Immature natural killer cell (primary cell): ENCODE results near the gene SIK2. TPM values are rescaled to one million over a fixed set of nuclear protein-coding genes. Genes with fewer than 3 reads are reported as not detected.

ENCODE experiments used
- DNase-seq, 3 donors: peaks; one replicate each; pipeline ENCODE4 v3.0.0; 2022; ENCODE audit warnings: mixed read lengths in 1 of 3
- H3K27ac Mint-ChIP-seq, 6 donors: one replicate each; pipeline ENCODE4 v1.8.0; 2020; ENCODE audit warnings: mixed read lengths in 6 of 6, mild to moderate bottlenecking in 5 of 6, inconsistent platforms in 4 of 6, moderate library complexity in 3 of 6
- H3K27me3 Mint-ChIP-seq, 3 donors: one replicate each; pipeline ENCODE4 v1.8.0; 2020 to 2021; ENCODE audit warnings: low read depth in 3 of 3, mild to moderate bottlenecking in 3 of 3, mixed read lengths in 3 of 3, moderate library complexity in 3 of 3, inconsistent platforms in 1 of 3
- H3K36me3 Mint-ChIP-seq, 3 donors: one replicate each; pipeline ENCODE4 v1.8.0; 2020; ENCODE audit warnings: mixed read lengths in 3 of 3, inconsistent platforms in 2 of 3, mild to moderate bottlenecking in 2 of 3
- H3K4me1 Mint-ChIP-seq, 2 donors: one replicate each; pipeline ENCODE4 v1.8.0; 2020; ENCODE audit warnings: inconsistent platforms in 2 of 2, mild to moderate bottlenecking in 2 of 2, mixed read lengths in 2 of 2, moderate library complexity in 1 of 2
- H3K4me3 Mint-ChIP-seq, 5 donors: one replicate each; pipeline ENCODE4 v1.8.0; 2020; ENCODE audit warnings: mild to moderate bottlenecking in 5 of 5, mixed read lengths in 5 of 5, inconsistent platforms in 3 of 5, moderate library complexity in 3 of 5
- H3K9me3 Mint-ChIP-seq, 6 donors: one replicate each; pipeline ENCODE4 v1.8.0; 2020; ENCODE audit warnings: mild to moderate bottlenecking in 6 of 6, mixed read lengths in 6 of 6, inconsistent platforms in 4 of 6, moderate library complexity in 3 of 6
- polyA plus RNA-seq, 3 donors: library from polyadenylated mRNA; unstranded; fragments of 300-500 nt; fragmentation: Illumina TruSeq; gene quantifications; one replicate each; pipeline ENCODE4 v1.2.3, GENCODE V29; 2021

The SIK2 gene
- polyA plus RNA-seq, 3 donors from 2014 or later: 0.04 to 0.38 (median 0.13) TPM

DNA sequence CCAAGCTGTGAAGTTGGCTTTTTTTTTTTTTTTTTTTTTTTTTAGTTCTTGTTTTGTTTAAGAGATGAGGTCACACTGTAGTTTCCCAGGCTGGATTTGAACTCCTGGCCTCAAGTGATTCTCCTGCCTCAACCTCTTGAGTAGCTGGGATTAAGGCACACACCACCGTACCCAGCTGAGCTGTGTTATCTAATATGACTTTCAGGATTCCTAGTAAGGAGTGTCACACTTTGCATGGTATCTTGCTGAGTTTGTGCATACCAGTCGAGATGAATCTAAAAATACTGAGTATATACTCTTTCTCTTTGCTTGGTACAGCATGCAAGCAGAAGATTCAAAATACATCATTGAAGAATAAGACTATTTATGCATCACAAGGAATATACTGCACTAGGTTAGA, 58.6 kb downstream of the SIK2 start:
- Mint-ChIP-seq H3K4me3 (no peak overlapping the region), H3K36me3 (peaks cover 0 to 13% (median 0%) of the 10 kb centered on the region in 3 donors), H3K27me3 (no peaks in the 10 kb centered on the region), H3K4me1 (no peaks in the 10 kb centered on the region), H3K27ac (no peak overlapping the region), H3K9me3 (no peaks in the 10 kb centered on the region)
- no peak for DNase-seq

DNA sequence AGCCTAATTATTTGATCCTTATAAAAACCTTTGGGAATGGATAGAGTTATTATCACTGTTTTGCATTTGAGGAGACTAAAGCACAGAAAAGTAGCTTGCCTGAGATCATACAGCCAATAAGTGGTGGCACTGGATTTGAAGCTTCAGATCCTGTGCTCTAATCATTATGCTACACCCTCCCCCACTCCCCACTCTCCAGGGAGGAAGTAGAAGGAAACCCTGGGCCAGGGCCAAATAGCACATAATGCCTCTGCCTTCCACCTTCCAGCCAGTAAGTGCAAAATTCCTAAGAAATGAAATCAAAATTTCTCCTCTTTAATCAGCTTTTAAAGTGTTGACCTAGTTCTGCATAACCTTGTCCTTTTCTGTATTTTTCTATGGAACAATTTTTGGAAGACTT, 61.6 kb downstream of the SIK2 start:
- Mint-ChIP-seq H3K9me3 (no peaks in the 10 kb centered on the region), H3K4me1 (no peaks in the 10 kb centered on the region), H3K27ac (no peak overlapping the region), H3K27me3 (no peaks in the 10 kb centered on the region), H3K36me3 (peaks cover 0 to 13% (median 5%) of the 10 kb centered on the region in 3 donors), H3K4me3 (no peak overlapping the region)
- no peak for DNase-seq

DNA sequence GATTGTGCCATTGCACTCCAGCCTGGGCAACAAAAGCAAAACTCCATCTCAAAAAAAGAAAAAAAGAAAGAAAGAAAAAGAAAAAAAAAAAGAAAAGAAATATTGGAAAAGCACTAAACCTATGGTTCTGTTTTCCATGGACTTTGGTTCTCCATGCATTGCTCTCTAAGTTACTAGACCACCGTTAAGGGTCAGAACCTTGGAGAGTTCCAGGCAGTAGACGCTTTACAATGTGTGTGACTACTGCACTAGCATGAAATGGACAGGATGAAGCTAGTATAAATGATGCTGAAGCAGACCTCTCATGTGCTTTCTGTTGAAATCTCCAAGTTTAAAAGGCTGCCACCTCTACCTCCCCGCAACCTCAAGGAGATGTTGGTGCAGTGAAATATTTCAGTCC, 63.5 kb downstream of the SIK2 start:
- DNase-seq: no peak

DNA sequence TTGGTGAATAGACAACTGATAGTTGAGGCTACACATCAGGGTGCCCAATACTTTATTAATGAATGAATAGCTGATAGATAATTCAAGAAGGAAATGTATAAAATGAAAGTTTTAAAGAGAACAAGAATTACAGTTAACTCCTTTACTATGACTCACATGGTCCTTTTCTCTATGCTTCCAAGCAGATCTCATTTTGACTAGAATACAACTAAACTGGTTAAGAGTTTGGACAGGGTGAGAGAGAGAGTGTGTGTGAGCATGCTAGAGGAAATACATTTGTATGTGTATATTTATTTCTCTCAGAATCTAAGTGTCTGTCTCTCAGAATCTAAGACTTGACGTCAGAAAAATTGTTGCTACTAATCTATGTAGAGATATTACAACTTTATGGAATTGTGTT, 66.7 kb downstream of the SIK2 start:
- H3K9me3 Mint-ChIP-seq: no peaks in the 10 kb centered on the region
- no peak for DNase-seq
- no peak overlapping the region for H3K4me3 Mint-ChIP-seq
- no peak overlapping the region for H3K27ac Mint-ChIP-seq
- H3K36me3 Mint-ChIP-seq: peaks cover 0 to 13% (median 11%) of the 10 kb centered on the region in 3 donors
- no peaks in the 10 kb centered on the region for H3K27me3 Mint-ChIP-seq
- H3K4me1 Mint-ChIP-seq: peaks cover 0 to 6% of the 10 kb centered on the region in 2 donors

More for the DNA sequence above, 63.5 kb downstream of the SIK2 start:
- Mint-ChIP-seq H3K4me3 (no peak overlapping the region), H3K27me3 (no peaks in the 10 kb centered on the region), H3K27ac (no peak overlapping the region), H3K9me3 (no peaks in the 10 kb centered on the region), H3K4me1 (no peaks in the 10 kb centered on the region), H3K36me3 (peaks cover 0 to 13% (median 5%) of the 10 kb centered on the region in 3 donors)

DNA sequence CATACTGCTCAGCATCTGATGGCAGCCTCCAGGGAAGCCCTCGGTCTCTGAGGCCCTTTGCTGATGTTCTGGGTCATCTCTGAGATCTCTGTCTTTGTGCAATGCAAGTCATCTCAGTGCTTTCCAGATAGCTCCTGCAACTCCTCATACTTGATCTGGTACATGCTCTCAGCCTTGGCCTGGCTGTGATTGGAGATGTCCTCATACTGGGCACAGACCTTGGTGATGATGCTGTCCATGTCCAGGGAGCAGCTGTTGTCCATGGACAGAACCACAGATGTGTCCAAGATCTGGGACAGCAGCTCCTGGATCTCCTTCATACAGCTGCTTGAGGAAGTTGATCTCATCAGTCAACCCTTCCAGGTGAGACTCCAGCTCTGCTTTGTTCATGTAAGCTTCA, 69.1 kb downstream of the SIK2 start:
- peaks cover 2 to 6% of the 10 kb centered on the region in 2 donors for H3K4me1 Mint-ChIP-seq
- H3K27me3 Mint-ChIP-seq: no peaks in the 10 kb centered on the region
- H3K27ac Mint-ChIP-seq: no peak overlapping the region
- no peaks in the 10 kb centered on the region for H3K9me3 Mint-ChIP-seq
- H3K4me3 Mint-ChIP-seq: no peak overlapping the region
- DNase-seq: no peak
- H3K36me3 Mint-ChIP-seq: peaks cover 9 to 30% (median 26%) of the 10 kb centered on the region in 3 donors

DNA sequence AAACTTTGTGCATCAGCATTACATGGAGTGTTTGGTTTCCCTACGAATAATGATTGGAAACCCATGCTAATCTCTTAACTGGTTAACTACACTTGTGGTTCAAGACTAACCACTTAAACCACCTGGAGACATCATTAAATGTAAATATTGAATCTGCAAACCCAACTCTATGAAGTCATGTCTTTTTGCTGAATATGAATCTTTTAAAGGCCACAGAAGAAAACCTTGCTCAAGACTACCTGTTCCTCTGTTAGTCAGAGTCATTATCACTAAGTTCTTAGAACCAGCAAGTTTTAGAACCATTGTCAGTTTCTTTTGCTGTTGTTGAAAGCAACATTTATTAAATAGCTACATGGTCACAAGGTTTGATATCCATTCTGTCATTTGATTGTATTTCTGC, 70.7 kb downstream of the SIK2 start:
- no peaks in the 10 kb centered on the region for H3K9me3 Mint-ChIP-seq
- H3K27ac Mint-ChIP-seq: no peak overlapping the region
- DNase-seq: no peak
- no peak overlapping the region for H3K4me3 Mint-ChIP-seq
- peaks cover 2 to 6% of the 10 kb centered on the region in 2 donors for H3K4me1 Mint-ChIP-seq
- H3K36me3 Mint-ChIP-seq: peaks cover 11 to 34% (median 26%) of the 10 kb centered on the region in 3 donors
- no peaks in the 10 kb centered on the region for H3K27me3 Mint-ChIP-seq

DNA sequence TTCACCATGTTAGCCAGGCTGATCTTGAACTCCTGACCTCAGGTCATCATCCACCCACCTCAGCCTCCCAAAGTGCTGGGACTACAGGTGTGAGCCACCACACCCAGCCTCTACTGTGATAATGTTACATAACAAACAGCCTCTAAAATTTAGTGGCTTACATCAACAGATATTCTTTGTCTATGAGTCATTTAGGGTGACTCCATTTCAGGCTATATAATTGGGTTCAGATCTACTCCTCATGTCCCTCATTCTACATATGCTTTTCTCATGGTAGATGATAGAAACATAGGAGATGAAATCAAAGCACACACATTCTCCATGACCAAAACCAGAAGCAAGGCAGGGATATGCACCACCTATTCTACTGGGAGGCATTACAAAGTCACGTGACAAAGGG, 72.7 kb downstream of the SIK2 start:
- no peaks in the 10 kb centered on the region for H3K9me3 Mint-ChIP-seq
- peaks cover 2 to 6% of the 10 kb centered on the region in 2 donors for H3K4me1 Mint-ChIP-seq
- H3K27ac Mint-ChIP-seq: no peak overlapping the region
- no peaks in the 10 kb centered on the region for H3K27me3 Mint-ChIP-seq
- no peak for DNase-seq
- H3K4me3 Mint-ChIP-seq: no peak overlapping the region
- peaks cover 11 to 37% (median 24%) of the 10 kb centered on the region in 3 donors for H3K36me3 Mint-ChIP-seq

DNA sequence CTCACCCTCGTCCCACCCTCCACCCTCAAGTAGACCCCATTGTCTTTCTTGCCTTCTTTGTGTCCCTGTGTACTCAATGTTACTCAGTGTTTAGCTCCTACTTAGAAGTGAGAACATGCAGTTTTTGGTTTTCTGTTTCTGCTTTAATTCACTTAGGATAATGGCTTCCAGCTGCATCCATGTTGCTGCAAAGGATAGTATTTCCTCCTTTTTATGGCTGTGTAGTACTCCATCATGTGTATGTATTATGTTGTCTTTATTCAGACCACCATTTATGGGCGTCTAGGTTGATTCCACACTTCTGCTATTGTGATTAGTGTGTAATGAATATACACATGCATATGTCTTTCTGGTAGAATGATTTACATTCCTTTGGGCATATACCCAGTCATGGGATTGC, 73.6 kb downstream of the SIK2 start:
- H3K4me1 Mint-ChIP-seq: peaks cover 2 to 6% of the 10 kb centered on the region in 2 donors
- H3K4me3 Mint-ChIP-seq: no peak overlapping the region
- H3K36me3 Mint-ChIP-seq: peaks cover 11 to 37% (median 24%) of the 10 kb centered on the region in 3 donors
- H3K9me3 Mint-ChIP-seq: no peaks in the 10 kb centered on the region
- no peak for DNase-seq
- no peaks in the 10 kb centered on the region for H3K27me3 Mint-ChIP-seq
- no peak overlapping the region for H3K27ac Mint-ChIP-seq

DNA sequence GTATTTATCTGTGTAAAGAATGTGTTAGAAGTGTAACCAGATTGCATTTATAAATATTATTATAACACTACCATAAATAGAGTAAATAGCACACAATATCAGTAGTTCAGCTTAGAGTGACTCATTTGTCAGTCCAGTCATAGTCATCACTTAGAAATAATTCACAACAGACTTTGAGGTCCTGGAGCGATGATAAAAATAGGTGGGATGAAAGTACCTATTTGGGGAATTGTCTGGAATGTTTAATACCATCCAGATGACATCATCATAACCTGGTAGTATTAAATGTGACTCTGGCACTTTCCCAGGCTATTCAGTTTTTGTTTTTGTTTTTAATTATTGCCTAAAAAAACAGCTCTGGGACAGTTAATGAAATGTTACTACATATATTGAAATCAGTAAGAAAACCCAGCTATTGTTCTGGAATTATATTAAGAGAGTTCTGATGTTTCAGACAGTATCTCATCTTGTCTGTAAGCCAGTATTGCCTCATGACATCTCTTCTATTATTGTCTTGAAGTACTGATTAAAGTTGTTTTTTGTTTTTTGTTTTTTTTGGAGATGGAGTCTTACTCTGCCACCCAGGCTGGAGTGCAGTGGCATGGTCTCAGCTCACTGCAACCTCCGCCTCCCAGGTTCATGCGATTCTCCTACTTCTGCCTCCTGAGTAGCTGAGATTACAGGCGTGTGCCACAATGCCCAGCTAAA, 74.8 kb downstream of the SIK2 start:
- H3K4me3 Mint-ChIP-seq: no peak overlapping the region
- no peaks in the 10 kb centered on the region for H3K27me3 Mint-ChIP-seq
- DNase-seq: no peak
- peaks cover 2 to 6% of the 10 kb centered on the region in 2 donors for H3K4me1 Mint-ChIP-seq
- no peaks in the 10 kb centered on the region for H3K9me3 Mint-ChIP-seq
- peaks cover 11 to 29% (median 18%) of the 10 kb centered on the region in 3 donors for H3K36me3 Mint-ChIP-seq
- H3K27ac Mint-ChIP-seq: no peak overlapping the region

DNA sequence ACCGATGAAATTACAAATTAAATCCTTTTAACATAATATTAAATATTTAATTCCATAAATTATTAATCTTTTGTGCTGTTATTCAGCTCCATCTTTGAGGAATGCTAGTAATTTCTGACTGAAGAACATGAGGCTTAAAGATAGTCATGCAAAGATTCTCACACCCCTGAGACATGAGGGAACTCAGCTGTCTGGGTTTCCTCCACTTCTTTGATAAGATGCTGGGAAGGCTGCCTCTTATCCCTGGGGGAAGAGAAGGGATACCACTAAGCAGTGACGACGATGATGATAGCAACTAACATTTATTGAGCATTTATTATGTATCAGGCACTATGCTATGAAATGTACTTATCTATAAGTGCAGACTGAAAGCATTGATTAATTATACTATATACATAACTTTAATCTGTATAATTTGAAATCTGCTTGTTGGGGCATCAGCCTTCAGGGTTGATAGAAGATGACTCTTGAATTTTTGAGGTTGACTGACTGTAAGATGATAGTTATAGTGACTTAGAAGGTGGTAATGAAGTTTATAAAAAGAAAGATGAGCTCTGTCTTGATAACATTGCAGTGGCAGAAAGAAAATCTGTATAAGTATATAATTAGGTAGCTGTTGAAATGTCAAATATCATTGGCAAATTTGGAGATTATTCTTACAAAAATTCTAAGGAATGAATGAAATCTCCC, 78.4 kb downstream of the SIK2 start:
- Mint-ChIP-seq H3K4me1 (no peaks in the 10 kb centered on the region), H3K27me3 (peaks cover 0 to 2% (median 0%) of the 10 kb centered on the region in 3 donors), H3K4me3 (no peak overlapping the region), H3K36me3 (peaks cover 10 to 21% (median 17%) of the 10 kb centered on the region in 3 donors), H3K9me3 (no peaks in the 10 kb centered on the region), H3K27ac (no peak overlapping the region)
- no peak for DNase-seq

DNA sequence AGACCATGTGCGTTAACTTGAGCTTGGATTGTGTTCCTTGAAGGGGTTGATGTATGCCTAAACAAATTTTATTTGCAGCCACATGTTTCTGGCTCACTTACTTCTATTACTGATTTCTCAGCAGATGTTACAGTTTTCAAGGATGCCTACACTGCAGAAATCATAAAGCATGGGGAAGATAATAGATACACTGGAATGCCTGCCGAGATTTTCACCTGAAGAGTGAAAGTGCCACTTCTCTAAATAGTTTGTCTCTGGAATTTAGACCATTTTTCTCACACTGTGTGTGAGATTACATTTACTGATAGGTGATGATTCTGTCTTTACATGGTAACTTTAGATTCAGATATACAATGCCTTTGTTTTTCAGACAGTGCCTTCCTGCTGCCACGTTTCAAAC, 81.6 kb downstream of the SIK2 start:
- peaks cover 0 to 2% (median 0%) of the 10 kb centered on the region in 3 donors for H3K27me3 Mint-ChIP-seq
- H3K36me3 Mint-ChIP-seq: peaks cover 7 to 20% (median 15%) of the 10 kb centered on the region in 3 donors
- no peaks in the 10 kb centered on the region for H3K4me1 Mint-ChIP-seq
- H3K27ac Mint-ChIP-seq: no peak overlapping the region
- DNase-seq: no peak
- H3K4me3 Mint-ChIP-seq: no peak overlapping the region
- H3K9me3 Mint-ChIP-seq: no peaks in the 10 kb centered on the region

DNA sequence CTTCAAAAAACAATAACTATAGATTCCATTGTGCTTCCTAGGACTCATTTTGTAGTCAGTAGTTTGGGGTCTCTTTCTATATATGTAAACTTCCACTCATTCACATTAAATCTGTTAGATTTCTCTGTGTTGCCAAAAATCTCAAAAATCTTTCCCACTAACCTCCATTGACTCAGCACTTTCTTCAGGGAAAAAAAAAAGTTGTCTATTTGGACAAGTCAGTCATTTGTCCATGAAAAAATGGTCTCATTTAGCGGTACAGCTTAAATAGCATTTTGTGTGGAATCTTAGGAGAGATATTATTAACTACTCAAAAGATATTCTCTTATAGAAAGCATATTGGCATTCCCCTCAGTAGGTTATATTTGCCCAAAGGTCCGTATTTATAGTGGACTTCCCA, 82.0 kb downstream of the SIK2 start:
- H3K27me3 Mint-ChIP-seq: peaks cover 0 to 2% (median 0%) of the 10 kb centered on the region in 3 donors

DNA sequence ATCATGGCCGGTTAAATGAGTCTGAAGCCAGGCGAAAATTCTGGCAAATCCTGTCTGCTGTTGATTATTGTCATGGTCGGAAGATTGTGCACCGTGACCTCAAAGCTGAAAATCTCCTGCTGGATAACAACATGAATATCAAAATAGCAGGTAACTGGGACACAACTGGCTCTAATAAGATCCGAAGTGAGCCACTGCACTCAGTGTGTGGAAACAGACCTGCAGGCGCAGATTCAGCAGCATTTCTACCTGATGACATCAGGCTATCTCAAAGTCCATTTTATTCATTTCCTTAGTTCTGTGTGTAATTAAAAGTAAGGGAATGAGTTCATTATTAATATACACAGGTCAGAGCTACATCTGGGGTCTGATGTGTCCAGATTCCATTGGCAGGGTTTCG, 85.8 kb downstream of the SIK2 start:
- no peaks in the 10 kb centered on the region for H3K9me3 Mint-ChIP-seq
- DNase-seq: no peak
- no peak overlapping the region for H3K4me3 Mint-ChIP-seq
- H3K27me3 Mint-ChIP-seq: peaks cover 0 to 2% (median 0%) of the 10 kb centered on the region in 3 donors
- H3K27ac Mint-ChIP-seq: no peak overlapping the region
- peaks cover 13 to 37% (median 19%) of the 10 kb centered on the region in 3 donors for H3K36me3 Mint-ChIP-seq
- H3K4me1 Mint-ChIP-seq: no peaks in the 10 kb centered on the region

More for the DNA sequence above, 82.0 kb downstream of the SIK2 start:
- no peak for DNase-seq
- H3K36me3 Mint-ChIP-seq: peaks cover 11 to 24% (median 15%) of the 10 kb centered on the region in 3 donors
- H3K27ac Mint-ChIP-seq: no peak overlapping the region
- H3K4me1 Mint-ChIP-seq: no peaks in the 10 kb centered on the region
- no peak overlapping the region for H3K4me3 Mint-ChIP-seq
- H3K9me3 Mint-ChIP-seq: no peaks in the 10 kb centered on the region

DNA sequence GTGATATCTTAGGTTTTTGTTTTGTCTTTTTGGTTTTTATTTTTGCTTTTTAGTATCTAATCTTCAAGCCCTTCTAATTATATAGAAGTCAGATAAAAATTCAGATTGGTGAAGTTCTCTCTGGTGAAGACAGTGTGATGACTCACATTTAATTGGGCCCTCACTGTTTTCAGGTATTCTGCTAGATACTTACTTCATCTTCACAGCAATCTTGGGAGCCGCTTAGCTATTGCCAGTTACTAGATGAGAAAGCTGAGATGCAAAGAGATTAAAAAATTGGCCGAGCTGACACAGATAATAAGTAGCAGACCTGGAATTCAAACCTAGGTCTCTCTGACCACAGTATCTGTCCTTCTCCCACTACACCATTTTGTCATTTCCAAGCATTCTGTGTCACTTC, 88.9 kb downstream of the SIK2 start:
- no peaks in the 10 kb centered on the region for H3K27me3 Mint-ChIP-seq
- H3K4me1 Mint-ChIP-seq: no peaks in the 10 kb centered on the region
- no peak overlapping the region for H3K4me3 Mint-ChIP-seq
- peaks cover 12 to 36% (median 18%) of the 10 kb centered on the region in 3 donors for H3K36me3 Mint-ChIP-seq
- H3K9me3 Mint-ChIP-seq: no peaks in the 10 kb centered on the region
- no peak overlapping the region for H3K27ac Mint-ChIP-seq
- DNase-seq: no peak
